GM19099 (cell line): Measurements from ENCODE around the gene FXYD3.

Experiments used
- POLR2A ChIP-seq: IDR thresholded peaks from 3 replicates; pipeline ENCODE4 v1.6.1; 2011; ENCODE audit warnings: low read depth; ENCODE audit not compliant: insufficient read length; ENCODE audit errors: extremely low read depth

FXYD3 gene, protein sequence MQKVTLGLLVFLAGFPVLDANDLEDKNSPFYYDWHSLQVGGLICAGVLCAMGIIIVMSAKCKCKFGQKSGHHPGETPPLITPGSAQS

DNA sequence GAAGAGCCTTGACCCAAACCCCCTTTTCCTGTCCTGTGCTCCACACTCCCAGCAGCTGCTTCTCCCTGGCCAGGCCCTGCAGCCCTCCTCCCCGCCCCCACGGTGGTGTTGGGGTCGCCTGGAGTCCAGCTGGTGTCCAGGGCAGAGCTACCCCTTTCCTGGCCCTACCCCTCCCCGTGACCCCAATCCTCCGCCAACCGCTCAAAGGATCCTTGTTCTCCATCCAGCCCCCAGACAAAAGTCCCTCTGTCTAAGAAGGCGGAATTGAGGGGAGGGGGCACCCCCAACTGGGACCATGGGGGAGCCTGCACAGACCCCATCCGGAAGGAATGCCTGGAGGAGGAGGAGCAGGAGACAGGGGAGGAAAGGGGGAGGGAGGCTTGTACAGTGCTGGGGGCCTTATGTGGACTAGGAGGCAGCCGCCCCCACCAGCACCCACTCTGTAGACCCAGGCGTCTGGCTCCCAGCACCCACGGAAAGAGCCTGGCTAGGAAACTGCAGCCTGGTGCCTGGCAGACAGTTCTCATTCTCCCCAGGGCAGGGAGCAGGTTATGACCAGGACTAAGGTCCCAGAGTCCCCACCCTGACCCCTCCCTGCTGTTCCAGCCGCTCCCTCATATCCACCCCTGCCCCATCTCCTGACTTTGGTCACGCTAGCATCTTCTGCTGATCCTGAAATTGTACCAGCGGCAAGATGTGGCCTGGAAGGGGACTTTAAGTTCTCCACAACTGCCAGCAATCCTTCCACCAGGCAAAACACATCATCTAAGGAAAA, at the start of gene FXYD3:
TSS of gene FXYD3 (plus strand) at position 647 of the 775 bp plus-strand sequence. CDS start 3,554 bp downstream, outside the sequence.
- no peak for TF ChIP-seq POLR2A

DNA sequence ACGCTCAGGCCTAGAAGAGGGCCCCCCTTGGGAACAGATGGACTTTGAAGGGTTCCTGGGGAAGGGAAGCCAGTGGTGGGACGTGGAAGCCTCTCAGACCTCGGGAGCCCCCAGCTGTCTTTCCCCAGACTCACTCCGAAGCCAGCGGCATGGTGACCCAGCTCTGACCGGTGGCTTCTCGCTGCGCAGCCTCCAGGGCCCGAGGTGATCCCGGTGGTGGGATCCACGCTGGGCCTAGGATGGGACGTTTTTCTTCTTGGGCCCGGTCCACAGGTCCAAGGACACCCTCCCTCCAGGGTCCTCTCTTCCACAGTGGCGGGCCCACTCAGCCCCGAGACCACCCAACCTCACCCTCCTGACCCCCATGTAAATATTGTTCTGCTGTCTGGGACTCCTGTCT, 49.5 kb upstream of the FXYD3 start:
- TF ChIP-seq POLR2A: no peak

DNA sequence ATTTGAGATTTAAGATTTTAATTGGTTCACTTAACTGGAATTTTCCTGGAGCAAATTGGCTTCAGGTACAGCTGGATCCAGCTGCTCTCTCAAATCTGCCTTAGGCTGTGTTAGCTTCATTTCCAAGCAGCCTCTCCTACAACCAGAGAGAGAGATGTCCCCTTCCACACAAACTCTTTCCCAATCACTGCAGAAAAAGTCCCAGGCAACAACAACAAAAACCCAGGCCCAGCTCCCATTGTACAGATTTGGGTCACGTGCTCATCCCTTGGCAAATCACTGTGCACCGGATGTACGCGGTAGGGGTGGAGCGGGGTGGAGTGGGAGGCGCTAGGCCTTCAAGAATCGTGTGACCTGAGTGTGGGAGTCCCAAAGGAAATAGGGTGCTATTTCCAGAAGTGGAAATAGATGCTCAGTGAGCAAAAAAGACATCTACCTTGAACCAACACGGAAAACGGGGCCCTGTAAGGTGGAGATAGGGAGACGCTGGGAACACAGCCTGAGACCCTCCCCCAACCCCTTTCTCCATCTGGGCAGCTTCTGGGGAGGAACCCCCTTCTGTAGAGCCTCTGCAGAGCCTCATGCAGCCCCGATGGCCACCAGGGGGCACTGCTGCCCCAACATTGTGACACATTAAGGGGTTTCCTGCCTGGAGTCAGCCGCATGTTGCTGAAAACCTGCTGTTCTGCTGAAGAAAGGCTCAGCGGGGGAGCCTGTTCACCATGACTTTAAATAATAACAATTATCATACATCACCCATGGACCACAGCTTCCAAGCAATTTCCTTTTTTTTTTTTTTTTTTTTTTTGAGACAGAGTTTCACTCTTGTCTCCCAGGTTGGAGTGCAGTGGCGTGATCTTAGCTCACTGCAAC, 48.7 kb upstream of the FXYD3 start:
- TF ChIP-seq POLR2A: no peak

DNA sequence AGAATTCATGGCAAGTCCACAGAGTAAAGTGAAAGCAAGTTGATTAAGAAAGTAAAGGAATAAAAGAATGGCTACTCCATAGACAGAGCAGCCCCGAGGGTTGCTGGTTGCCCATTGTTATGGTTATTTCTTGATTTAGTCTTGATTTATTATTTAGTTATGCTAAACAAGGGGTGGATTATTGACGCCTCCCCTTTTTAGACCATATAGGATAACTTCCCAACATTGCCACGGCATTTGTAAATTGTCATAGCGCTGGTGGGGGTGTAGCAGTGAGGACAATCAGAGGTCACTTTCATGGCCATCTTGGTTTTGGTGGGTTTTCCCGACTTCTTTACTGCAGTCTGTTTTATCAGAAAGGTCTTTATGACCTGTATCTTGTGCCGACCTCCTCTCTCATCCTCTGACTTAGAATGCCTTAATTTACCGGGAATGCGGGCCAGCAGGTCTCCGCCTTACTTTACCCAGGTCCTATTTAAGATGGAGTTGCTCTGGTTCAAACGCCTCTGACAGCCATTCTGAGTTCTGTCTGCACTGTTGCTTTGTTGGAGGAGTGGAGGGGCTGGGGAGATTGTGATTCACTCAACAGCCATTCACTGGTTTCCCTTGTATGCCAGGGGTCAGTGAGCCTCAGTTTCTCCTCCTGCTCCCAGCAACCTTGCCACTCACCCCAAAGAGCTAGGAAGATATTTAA, 46.5 kb upstream of the FXYD3 start:
- no peak for TF ChIP-seq POLR2A

DNA sequence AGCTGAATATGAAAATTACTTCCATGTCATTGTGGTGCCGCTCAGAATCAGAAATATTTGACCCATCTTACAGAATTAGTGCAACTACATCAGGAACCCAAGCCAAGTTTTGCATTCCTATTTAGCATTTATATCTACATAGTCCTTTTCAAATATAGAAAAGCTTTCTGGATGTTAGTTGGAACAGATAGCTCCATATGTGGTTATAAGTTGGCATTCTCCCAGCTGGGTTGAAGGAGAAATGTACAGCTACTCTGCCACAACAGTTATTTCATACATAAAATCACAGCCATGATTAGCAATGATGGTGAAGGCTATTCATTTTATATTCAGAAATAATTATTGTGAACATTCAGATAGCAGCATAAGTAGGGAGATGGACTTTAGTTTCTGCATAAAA, 45.9 kb upstream of the FXYD3 start:
- TF ChIP-seq POLR2A: no peak

DNA sequence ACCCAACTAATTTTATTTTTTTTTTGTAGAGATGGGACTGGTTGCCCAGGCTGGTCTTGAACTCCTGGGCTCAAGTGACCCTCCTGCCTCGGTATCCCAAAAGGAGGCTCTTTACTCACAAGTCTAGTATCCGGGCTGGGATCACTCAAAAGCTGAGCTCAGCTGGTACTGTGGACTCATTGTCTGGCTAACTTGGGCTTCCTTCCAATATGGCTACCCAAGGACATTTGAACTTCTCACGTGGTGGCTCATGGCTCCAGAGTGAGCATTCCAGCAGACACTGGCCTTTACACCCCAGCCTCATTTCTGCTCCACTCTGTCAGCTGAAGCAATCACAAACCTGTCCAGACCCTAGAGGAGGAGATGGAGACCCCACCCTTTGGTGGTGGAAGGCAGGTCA, 45.2 kb upstream of the FXYD3 start:
- TF ChIP-seq POLR2A: no peak

DNA sequence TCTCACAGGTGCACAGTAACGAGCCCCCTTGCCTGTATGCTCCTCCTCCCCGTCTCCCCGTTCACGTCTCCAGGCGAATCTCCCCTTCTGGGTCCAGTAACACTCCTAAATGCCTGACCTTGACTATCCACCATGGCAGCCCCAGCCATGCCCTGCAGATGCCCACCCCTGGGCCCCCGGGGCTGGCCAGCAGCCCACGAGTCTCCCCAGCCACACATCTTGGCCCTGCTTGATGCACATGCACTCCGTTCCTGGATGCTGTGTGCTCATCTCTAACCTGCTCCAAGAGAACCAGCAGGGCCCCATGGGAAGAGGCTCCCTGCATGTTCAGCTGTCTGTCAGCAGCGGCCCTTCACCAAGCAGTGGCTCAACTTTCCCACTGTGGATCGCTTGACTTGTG, 42.1 kb upstream of the FXYD3 start:
- TF ChIP-seq POLR2A: no peak

DNA sequence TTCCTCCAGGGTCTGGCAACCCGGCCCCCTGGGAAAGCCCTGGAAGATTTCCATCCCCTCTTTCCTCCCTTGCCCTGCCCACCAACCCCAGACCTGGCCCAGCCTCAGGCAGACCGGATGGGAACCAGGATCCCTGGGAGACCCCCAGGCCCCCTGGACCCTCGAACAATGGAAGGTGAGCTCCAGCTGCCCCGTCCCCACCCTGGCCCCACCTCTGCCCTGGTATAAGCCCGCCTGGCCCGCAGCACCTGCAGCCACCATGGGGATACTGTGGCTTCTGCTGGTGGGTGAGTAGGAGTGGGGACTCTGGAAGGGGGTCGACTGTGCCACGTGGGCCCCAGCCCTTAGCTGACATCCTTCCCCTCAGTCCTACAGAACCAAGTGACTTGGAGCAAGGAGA, 41.7 kb upstream of the FXYD3 start:
- TF ChIP-seq POLR2A: no peak

DNA sequence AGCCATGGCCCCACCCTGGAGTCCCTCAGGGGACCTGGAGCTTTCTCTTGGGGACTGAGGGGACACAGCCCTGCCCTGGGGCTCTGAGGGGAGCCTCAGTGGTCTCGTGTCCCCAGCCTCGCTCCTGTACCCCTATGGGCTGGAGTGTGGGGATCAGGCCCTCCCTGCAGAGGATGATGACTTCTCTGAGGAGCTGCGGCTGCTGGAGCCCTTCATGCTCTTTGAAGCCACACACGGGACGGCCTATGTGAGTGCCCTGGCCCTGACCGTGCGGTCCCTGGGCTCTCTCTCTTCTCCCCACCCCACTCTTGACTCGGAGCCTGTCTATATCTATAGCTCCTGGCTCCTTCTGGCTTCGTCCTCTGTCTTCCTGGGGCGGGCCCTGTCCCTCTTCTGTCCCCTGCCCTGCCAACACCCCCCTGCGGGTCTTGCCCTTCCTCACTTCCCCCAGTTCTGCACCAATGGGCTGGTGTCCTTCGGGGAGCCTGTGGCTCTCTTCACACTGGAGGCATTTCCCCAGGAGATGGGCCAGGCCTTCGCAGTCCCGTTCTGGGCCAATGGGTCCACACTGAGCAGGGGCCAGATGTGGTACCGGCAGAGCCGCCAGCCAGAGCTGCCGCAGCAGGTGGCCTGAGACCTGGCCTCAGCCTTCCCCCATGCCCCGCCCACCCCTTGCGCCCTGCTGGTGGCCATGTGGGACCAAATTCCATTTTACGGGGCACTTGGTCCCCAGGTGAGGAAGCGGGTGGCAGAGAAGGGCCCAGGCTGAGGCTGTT, 41.0 kb upstream of the FXYD3 start:
- no peak for TF ChIP-seq POLR2A

DNA sequence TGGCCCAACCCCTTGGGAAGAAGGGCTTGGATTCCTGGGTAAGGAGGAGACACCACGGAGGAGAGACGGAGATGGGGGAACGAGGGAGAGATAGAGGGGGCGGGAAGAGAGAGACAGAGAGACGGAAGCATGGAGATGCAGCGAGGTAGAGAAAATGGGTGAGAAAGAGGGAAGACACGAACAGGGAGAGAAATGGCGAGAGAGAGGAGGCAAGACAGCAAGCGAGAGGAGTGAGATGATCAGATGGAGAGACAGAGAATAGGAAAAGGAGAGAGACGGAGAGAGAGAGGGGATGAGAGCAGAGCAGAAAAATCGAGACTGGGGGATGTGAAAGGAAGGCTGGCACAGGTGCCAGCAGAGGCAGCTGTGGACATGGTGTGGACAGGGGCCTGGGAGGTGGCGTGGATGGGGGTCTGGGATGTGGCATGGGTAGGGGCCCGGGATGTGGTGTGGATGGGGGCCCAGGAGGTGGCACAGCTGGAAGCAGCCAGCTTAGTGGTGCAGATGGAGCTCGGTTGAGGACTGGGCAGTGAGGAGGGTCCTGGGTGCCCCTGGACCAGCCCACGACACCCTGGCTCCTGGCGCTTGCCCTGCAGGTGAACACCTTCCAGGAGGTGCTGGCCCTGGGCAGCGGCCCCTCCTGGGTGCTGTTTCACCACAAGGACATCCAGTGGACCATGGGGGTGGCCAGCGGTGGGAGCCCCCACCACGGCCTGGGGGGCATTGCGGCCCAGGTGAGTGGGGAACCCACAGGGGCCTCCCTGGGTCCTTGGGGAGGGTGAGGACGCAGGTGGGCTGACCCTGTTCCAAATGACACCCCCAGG, 40.2 kb upstream of the FXYD3 start:
- no peak for TF ChIP-seq POLR2A

DNA sequence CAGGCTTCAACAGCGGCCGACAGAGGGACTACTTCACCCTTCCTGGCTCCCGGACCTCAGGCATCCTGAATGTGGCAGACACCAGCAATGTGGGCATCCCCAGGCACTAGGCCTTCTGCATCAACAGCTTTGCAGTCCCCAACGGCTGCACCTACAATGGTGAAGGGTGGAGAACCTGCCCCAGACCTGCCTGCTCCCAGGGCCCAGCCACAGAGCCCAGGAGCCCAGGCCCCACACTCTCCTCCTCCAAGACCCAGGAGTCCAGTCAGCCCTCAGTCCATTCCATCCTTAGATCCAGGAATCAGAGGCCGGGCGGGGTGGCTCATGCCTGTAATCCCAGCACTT, 39.6 kb upstream of the FXYD3 start:
- no peak for TF ChIP-seq POLR2A

DNA sequence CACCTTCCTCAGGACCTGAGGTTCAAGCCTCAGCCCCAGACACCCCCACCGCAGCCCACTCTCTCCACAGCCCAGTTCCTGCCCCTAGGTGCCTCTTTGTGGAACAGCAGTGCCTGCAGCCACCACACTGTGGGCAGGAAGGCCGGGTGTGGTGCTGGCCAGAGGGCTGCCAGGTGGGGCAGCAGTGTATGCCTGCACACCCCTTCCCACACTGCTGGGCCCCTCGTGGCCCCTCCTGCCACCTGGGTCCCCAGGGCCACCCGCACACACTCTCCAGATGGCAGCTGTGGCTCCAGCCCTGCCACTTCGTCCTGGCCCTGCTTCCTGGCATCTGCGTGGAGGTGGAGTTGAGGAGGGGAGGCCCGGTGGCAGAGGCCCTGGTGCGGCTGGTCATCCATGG, 39.0 kb upstream of the FXYD3 start:
- TF ChIP-seq POLR2A: no peak

DNA sequence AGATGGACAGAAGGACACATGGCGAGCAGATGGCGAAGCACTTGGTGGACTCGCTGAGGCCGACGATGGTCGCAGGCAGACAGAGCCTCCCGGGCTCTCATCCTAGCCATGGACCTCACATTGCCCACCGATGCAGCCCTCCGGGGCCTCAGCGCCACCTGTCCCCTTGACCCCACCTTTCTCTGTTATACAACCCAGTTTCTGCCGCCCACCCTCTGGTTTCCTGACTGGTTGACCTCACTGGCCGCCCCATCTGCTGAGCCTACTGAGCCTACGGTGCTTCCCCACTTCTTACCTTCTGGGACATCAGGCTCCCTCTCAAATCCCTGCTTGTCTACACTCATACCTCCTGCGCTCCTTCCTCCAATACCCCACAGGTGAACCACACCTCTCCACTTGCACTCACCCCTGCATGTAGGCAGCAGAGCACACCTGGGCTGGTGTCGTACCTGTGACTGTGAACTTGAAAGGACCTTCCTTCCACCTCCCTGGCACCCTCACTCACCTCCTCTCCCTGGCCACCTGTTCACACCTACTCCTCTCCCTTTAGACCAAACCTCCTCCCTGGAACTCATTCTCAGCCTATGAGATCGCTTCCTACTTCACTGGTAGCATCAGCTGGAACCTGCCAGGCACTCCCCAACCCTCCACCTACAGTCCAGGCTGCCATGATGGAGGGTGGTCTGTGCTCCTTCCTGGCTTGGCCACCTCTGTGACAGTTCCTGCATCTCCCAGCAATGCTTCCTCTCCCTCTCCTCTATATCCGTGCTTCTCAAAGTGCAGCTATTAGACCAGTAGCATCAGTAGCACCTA, 38.0 kb upstream of the FXYD3 start:
- TF ChIP-seq POLR2A: no peak
